ENCODE data around the gene SMAD6. TPM values are rescaled to one million over a fixed set of nuclear protein-coding genes. Genes with fewer than 3 reads are reported as not detected.
"Not testable (repeated sequence)": the region's sequence is repeated elsewhere in the genome, so short reads cannot be mapped to it uniquely, and the experiment has no call there.

The SMAD6 gene
- total RNA-seq, 1 donor from 2014 or later, result 18.9 TPM

DNA sequence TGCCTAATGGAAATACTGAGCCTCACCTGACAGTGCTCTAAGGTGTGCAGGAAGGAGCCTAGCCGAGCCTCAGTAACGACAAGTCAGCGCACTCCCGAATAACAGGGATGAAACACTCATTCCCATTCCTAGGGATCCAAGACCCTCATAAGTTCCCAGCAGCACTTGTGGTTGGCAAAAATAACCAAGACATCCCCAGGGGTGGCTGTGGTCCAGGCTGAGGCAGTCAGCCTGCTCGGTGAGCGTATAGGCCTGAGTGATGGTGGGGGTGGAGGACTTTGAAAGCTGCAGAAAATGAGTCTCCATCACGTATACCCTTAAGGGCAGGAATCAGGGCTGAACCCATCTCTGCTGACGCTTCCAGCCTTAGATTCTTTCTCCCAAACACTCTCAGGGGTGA lies 120.1 kb downstream of the SMAD6 start:
- DNase-seq (ENCODE audit: low read depth, low spot score), result no peak

DNA sequence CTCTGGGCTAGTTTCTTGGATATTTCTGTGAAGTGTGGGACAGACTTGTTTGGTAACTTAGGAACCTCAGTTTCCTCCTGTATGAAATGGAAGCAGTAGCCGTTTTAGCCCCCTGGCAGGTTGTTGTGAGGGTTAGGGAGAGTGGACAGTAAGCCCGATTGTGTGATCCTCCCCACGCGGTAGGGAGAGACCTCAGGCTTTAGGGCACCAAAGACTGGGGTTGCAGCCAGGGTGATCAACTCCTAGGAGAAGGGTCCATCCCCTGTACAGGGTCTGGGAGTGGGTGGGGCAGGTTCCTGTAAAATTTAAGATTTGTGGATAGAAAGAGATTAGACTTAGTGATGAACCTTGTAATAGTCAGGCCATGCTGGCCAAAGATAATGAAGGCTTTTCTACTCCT lies 120.5 kb downstream of the SMAD6 start:
- DNase-seq (ENCODE audit: low read depth, low spot score), result no peak

DNA sequence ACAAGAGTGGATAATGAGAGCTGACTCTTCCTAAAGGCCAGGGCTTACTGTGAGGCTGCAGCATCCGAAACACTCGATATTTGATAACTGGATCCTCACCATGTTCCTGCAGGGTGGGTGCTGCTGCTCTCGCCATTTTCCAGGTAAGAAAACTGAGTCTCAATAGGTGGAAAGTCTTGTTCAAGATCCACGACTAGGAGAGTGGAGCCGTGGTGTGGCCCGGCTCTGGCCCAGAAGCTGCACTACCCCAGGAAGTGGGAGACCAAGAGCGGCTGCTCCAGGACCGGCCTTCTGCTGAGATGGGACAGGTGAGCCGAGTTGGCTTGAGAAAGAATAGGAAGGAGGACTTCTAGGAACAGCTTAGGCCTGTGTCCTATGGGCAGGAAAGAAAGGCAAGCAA lies 121.6 kb downstream of the SMAD6 start:
- no peak for DNase-seq (ENCODE audit: low read depth, low spot score)

DNA sequence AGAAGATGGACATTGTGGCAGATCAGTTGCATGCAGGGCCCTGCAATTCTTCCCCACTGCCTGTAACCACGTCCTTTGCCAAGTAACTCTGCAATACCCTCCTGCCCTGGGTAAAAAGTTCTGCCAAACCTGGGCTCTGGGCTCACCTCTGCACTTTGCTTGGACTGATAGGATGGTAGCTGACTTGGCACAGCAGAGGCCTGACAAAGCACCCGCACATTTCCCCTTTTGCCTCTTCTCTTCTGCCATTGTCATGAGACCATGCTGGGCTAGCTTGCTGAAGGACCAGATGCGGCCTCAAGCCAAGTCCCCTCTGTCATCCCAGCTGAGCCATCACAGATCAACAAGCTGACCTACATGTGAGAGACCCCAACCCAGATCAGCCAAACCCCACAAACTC lies 122.4 kb downstream of the SMAD6 start:
- no peak for DNase-seq (ENCODE audit: low read depth, low spot score)

DNA sequence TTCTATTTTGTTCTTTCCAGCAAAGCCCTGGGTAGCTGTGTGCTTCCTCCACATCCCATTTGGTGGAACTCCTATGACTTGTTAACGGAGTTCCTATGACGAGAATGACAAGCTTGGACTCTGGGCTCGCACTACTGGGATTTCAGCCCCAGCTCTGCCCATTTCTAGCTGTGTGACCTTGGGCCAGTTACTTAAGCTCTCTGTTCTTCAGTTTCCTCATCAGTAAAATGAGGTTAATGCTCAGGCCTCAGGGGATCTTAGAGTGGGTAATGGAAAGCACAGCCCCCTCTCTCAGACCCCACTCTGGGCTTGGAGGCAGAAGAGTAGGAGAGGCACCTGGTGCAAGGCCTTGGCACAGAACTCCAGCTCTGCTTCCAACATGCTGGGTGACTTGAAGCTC lies 123.1 kb downstream of the SMAD6 start:
- DNase-seq (ENCODE audit: low read depth, low spot score), result no peak

DNA sequence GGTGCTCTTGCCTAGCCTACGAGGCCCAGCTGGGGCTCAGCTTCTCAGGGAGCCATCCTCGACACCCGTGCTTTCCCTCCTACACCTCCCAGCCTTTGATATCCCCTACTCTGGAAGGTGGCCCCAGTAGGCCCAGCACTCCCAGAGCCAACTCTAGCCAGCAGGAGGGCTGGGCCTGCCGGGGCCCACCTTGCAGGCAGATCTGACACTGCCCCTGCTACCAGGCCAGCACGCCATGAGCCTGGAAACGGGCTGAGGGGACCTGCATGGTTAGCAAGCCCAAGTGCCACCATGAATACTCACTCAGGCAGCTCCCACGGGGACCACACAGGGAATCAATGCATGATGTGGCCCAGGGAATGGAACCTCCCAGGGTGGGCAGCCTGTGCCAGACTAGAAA lies 123.7 kb downstream of the SMAD6 start:
- no peak for DNase-seq (ENCODE audit: low read depth, low spot score)

DNA sequence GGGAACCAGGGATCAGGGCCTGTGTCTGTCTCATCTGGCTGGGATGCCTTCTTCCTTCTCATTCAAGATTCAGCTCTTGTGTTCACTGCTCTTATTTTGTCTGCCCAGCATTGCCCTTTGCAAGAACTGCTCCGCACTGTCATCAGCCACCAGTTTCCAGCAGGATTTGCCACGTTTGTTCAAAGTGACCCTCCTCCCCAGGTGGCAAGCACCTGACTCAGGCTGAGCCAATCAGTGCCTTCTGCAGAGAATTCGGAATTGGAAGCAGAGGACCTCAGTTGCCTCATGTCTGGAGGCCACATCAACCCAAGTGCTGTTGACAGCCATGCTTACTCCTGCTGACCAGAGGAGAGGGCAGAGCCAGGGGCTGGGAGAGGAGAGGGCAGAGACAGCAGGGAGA lies 124.5 kb downstream of the SMAD6 start:
- DNase-seq (ENCODE audit: low read depth, low spot score), result no peak

DNA sequence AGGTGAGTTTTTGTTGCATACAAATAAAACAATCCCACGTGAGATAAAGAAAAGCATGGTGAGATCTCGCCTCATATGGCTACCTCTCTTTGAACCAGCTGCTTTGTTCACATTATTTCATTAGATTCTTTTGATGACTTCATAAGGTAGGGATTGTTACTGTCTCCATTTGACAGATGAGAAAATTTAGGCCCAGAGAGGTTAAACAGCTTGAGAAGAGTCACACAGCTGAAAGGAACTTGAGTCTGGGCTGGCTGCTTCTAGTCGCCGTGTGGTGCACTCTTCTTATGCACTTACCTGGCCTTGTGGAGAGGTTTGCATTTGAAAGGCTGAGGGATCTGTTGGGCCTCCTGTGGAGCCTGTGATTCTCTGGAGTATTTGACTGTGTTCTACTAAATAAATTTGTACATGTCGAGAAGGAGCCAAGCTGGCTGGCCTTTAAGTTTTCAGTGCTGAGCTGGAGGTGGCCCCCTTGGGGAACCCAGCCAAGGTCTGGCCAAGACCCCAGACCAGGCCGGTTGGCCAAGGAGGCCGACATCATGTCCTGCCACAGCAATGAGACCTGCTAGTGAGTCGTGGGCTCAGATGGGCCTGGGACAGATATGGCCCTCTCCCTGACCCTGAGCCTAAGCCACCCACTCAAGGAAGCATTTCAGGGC lies 125.1 kb downstream of the SMAD6 start:
- no peak for DNase-seq (ENCODE audit: low read depth, low spot score)

DNA sequence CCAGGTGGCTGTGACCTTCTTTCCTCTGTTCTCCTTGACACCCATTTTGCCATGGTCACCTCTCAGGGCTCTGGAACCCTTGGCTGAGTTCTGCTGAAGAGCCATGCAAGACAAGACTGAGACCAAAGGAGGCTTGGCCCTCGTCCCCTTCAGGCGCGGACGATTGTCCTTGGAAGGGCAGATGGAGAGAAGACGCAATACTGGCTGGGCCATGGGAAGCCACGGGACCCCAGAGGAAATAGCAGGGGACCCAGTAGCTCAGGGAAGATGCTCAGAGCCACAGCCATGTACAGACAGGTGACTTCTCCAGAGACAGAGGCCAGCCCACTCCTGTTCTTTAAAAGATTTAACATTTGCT lies 125.6 kb downstream of the SMAD6 start:
- no peak for DNase-seq (ENCODE audit: low read depth, low spot score)

DNA sequence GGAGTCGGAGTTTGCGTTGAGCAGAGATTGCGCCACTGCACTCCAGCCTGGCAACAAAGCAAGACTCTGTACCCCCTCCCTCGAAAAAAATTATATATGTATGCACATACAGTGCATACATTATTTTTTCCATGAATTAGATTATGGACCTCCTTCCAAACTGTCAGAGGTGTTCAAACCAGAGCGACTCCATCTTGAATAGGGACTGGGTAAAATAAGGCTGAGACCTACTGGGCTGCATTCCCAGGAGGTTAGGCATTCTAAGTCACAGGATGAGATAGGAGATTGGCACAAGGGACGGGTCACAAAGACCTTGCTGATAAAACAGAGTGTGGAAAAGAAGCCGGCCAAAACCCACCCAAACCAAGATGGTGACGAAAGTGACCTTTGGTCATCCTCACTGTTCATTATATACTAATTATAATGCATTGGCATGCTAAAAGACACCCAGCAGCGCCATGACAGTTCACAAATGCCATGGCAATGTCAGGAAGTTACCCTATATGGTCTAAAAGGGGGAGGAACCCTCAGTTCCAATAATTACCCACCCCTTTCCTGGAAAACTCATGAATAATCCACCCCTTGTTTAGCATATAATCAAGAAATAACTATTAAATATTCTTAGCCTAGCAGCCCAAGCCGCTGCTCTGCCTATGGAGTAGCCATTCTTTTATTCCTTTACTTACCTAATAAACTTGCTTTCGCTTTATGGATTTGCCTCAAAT lies 126.9 kb downstream of the SMAD6 start:
- not testable (repeated sequence) for DNase-seq (ENCODE audit: low read depth, low spot score)

DNA sequence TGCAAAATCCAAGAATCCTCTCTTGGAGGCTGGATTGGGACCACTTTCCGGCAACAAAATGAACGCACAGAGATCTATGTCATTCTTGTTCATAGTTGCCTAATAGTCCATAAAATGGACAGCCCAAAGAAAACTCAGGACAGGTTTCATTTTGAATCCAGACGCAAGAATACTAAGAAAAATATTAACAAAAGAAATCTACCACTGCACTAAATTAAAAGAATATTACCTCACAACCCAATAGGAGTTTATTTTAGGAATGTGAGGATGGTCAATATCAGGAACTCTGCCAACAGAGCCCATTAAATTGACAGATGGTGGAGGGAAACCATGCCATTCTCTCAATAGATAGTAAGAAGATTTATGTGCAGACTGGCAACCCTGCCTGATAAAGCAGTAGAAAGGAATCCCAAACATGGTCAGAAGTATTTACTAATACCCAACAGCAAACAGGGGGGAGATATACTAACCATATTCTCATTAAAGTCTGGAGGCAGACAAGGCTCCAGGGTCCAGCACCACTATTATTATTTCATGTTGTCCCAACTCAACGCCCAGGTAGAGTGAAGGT lies 127.6 kb downstream of the SMAD6 start:
- no peak for DNase-seq (ENCODE audit: low read depth, low spot score)

DNA sequence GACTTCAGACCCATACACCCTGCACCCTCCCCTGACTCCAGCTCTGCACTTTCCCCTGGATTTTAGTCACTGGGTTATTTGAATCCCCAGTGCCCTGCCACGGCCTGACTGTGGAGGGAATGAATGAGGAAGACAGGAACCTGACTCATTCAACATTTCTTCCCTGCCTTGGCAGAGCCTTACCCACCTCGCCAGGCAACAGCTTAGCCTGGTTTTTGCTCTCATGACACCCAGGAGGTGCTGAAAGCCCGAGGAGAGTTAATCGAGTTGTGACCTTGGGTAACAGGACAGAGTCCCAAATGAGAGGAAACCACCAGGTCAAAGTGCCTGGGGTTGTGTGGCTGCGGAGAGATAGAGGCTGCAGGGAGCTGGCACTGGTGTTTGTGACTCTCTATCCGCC lies 128.3 kb downstream of the SMAD6 start:
- DNase-seq (ENCODE audit: low read depth, low spot score), result no peak

DNA sequence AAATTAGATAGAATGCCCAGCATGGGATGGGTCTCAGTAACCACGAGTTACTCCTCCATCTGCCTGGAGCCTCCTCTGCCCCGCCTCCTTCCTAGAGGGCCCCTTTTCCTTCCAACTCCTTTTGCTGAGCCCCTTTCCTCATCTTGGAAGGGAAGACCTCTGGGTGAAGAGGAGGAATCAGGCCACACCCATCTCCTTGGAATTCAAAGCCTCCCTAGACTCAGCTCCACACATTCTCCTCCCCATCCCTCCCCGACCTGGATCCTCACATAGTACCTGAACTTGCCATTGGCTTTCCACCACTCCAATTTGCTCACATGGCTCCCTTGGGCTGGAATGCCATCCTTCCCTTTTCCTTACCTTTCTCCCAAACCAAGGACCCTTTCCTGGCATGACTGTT lies 128.8 kb downstream of the SMAD6 start:
- DNase-seq (ENCODE audit: low read depth, low spot score), result no peak

DNA sequence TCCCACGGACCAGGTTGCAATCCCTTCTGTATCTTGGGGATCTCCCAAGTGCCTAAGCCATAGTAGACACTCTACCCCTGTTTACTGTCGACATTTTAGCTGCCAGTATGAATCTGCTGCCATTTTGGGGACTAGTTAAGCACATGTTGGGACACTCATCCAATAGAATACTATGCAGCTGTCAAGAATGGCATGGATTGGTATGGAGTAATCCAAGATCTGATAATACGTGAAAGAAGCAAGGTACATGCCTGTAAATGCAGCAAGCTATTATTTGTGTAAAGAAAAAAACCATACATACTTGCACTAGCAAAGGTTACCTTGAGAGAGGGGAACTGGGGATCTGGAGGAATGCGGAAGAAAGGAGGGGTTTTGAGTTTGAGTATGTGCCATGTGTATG lies 129.3 kb downstream of the SMAD6 start:
- no peak for DNase-seq (ENCODE audit: low read depth, low spot score)

DNA sequence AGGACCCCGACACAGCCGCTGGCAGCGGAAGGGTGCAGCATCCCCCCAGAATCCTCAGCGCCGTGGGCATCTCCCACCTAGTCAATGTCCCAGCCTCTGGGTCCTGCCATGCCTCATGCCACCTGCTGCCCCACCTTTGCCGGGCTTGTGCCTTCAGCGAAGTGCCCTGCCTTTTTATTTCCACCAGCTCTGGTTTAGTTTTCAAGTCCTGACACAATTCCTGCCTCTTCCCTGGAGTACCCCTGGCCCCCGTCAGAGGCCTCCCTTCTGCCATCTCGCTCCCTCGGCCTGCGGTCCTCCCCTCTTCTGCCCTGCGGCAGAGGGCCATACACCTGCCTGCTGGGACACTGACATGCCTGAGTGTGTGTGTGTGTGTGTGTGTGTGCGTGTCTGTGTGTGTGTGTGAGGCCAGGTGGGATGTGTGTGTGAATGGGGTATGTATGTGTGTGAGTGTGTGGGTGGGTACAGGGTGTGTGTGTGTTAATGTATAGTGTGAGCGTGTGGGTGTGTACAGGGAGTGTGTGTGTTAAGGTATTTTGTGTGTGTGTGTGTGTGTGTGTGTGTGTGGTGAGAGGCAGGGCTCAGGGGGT lies 129.9 kb downstream of the SMAD6 start:
- DNase-seq (ENCODE audit: low read depth, low spot score), result no peak

Other genes with a start within 250 kb of the SMAD6 start
- 17.7 and 18.8 TPM in 2 replicates for gene SNAPC5, start 204.5 kb upstream of the SMAD6 start, total RNA-seq
- gene RPL4, start 197.4 kb upstream of the SMAD6 start, total RNA-seq, result 2,913 and 3,835 TPM in 2 replicates
- gene ZWILCH, start 196.9 kb upstream of the SMAD6 start, total RNA-seq, result 28.8 and 35.6 TPM in 2 replicates
- gene LCTL, start 136.2 kb upstream of the SMAD6 start, total RNA-seq, result not detected in 2 replicates